ENCODE results near the gene MMP23B.

MMP23B gene

GRCh38 chr1:1626207-1627141 lies 5.5 kb upstream of the MMP23B start:
- Histone ChIP-seq H3K4me3 (ENCODE audit: insufficient read length, low read depth) (no peak overlapping the region), H3K36me3 (ENCODE audit: insufficient read depth, insufficient read length, low read length) (peaks cover 16% of the 10 kb centered on the region), H3K27me3 (ENCODE audit: insufficient read depth, insufficient read length) (no peaks in the 10 kb centered on the region), H3K4me1 (ENCODE audit: insufficient read depth, insufficient read length) (peaks cover 2% of the 10 kb centered on the region), H3K9me3 (ENCODE audit: insufficient read depth, low read length) (no peaks in the 10 kb centered on the region), H3K9ac (ENCODE audit: insufficient read length, low read depth) (peak overlapping the region; percentile 2)
- no peak for TF ChIP-seq YY1 (IDR thresholded peaks at IDR 0.05; ENCODE audit: insufficient read depth, insufficient read length)
- no peak for TF ChIP-seq SUZ12 (IDR thresholded peaks at IDR 0.05; ENCODE audit: extremely low read depth, insufficient read depth, insufficient read length)
- DNase-seq (ENCODE audit: low read depth, low spot score), result no peak

GRCh38 chr1:1627261-1627828 lies 4.6 kb upstream of the MMP23B start:
- Histone ChIP-seq H3K27me3 (ENCODE audit: insufficient read depth, insufficient read length) (no peaks in the 10 kb centered on the region), H3K9me3 (ENCODE audit: insufficient read depth, low read length) (no peaks in the 10 kb centered on the region), H3K9ac (ENCODE audit: insufficient read length, low read depth) (no peak overlapping the region), H3K36me3 (ENCODE audit: insufficient read depth, insufficient read length, low read length) (peaks cover 16% of the 10 kb centered on the region), H3K4me3 (ENCODE audit: insufficient read length, low read depth) (no peak overlapping the region), H3K4me1 (ENCODE audit: insufficient read depth, insufficient read length) (no peaks in the 10 kb centered on the region)
- DNase-seq (ENCODE audit: low read depth, low spot score), result no peak
- no peak for TF ChIP-seq SUZ12 (IDR thresholded peaks at IDR 0.05; ENCODE audit: extremely low read depth, insufficient read depth, insufficient read length)
- TF ChIP-seq ZNF274 (IDR thresholded peaks at IDR 0.05; ENCODE audit: low read depth, low read length), result no peak
- TF ChIP-seq YY1 (IDR thresholded peaks at IDR 0.05; ENCODE audit: insufficient read depth, insufficient read length), result no peak

GRCh38 chr1:1627829-1628753 lies 3.9 kb upstream of the MMP23B start:
- TF ChIP-seq ZNF274 (IDR thresholded peaks at IDR 0.05; ENCODE audit: low read depth, low read length) (no peak), YY1 (IDR thresholded peaks at IDR 0.05; ENCODE audit: insufficient read depth, insufficient read length) (no peak), SUZ12 (IDR thresholded peaks at IDR 0.05; ENCODE audit: extremely low read depth, insufficient read depth, insufficient read length) (no peak)
- Histone ChIP-seq H3K27me3 (ENCODE audit: insufficient read depth, insufficient read length) (no peaks in the 10 kb centered on the region), H3K9ac (ENCODE audit: insufficient read length, low read depth) (no peak overlapping the region)

GRCh38 chr1:1628754-1629429 lies 3.1 kb upstream of the MMP23B start:
- TF ChIP-seq YY1 (IDR thresholded peaks at IDR 0.05; ENCODE audit: insufficient read depth, insufficient read length), result no peak
- TF ChIP-seq ZNF274 (IDR thresholded peaks at IDR 0.05; ENCODE audit: low read depth, low read length), result no peak
- no peak for TF ChIP-seq SUZ12 (IDR thresholded peaks at IDR 0.05; ENCODE audit: extremely low read depth, insufficient read depth, insufficient read length)
- Histone ChIP-seq H3K9ac (ENCODE audit: insufficient read length, low read depth) (no peak overlapping the region), H3K4me3 (ENCODE audit: insufficient read length, low read depth) (no peak overlapping the region), H3K27me3 (ENCODE audit: insufficient read depth, insufficient read length) (no peaks in the 10 kb centered on the region), H3K9me3 (ENCODE audit: insufficient read depth, low read length) (no peaks in the 10 kb centered on the region), H3K36me3 (ENCODE audit: insufficient read depth, insufficient read length, low read length) (peaks cover 16% of the 10 kb centered on the region), H3K4me1 (ENCODE audit: insufficient read depth, insufficient read length) (no peaks in the 10 kb centered on the region)
- no peak for DNase-seq (ENCODE audit: low read depth, low spot score)

More at GRCh38 chr1:1627829-1628753, 3.9 kb upstream of the MMP23B start:
- no peak for DNase-seq (ENCODE audit: low read depth, low spot score)
- no peaks in the 10 kb centered on the region for H3K4me1 ChIP-seq (ENCODE audit: insufficient read depth, insufficient read length)
- H3K36me3 ChIP-seq (ENCODE audit: insufficient read depth, insufficient read length, low read length), result peaks cover 16% of the 10 kb centered on the region
- H3K4me3 ChIP-seq (ENCODE audit: insufficient read length, low read depth), result no peak overlapping the region
- no peaks in the 10 kb centered on the region for H3K9me3 ChIP-seq (ENCODE audit: insufficient read depth, low read length)

GRCh38 chr1:1629430-1630190 lies 2.4 kb upstream of the MMP23B start:
- TF ChIP-seq SUZ12 (IDR thresholded peaks at IDR 0.05; ENCODE audit: extremely low read depth, insufficient read depth, insufficient read length) (no peak), YY1 (IDR thresholded peaks at IDR 0.05; ENCODE audit: insufficient read depth, insufficient read length) (no peak), ZNF274 (IDR thresholded peaks at IDR 0.05; ENCODE audit: low read depth, low read length) (no peak)
- Histone ChIP-seq H3K36me3 (ENCODE audit: insufficient read depth, insufficient read length, low read length) (peaks cover 16% of the 10 kb centered on the region), H3K9me3 (ENCODE audit: insufficient read depth, low read length) (no peaks in the 10 kb centered on the region), H3K27me3 (ENCODE audit: insufficient read depth, insufficient read length) (no peaks in the 10 kb centered on the region), H3K4me1 (ENCODE audit: insufficient read depth, insufficient read length) (no peaks in the 10 kb centered on the region), H3K4me3 (ENCODE audit: insufficient read length, low read depth) (no peak overlapping the region), H3K9ac (ENCODE audit: insufficient read length, low read depth) (no peak overlapping the region)
- no peak for DNase-seq (ENCODE audit: low read depth, low spot score)
